Suppressor macrophage (primary cell): ENCODE results near the gene CCL13.
"Not testable (repeated sequence)": the region's sequence is repeated elsewhere in the genome, so short reads cannot be mapped to it uniquely, and the experiment has no call there.

Experiments
- DNase-seq, 4 experiments: peaks; one replicate each; pipeline ENCODE4 v3.0.0-alpha.2; 2020 to 2022
- total RNA-seq, 17 experiments: gene quantifications; one replicate each; lab custom pipeline; 2026; ENCODE audit warnings: mixed read lengths in 6 of 17, inconsistent platforms in 3 of 17; lab: John Stamatoyannopoulos, UW

The CCL13 gene
- 0.10 to 1.2 (median 0.30) reads per million in 17 experiments for total RNA-seq

- no peak for DNase-seq
These were observed at the start of gene CCL13 for GRCh38 chr17:34356194-34356593. Gene CCL13 (plus strand): TSS chr17:34356480. CDS start chr17:34356527, 47 bp downstream.

- DNase-seq = peak; percentile 52 to 78 (median 72)
These were observed 49.2 kb upstream of the CCL13 start for GRCh38 chr17:34307110-34307509.

- peak; percentile 27 to 81 (median 62) for DNase-seq
These were observed 47.9 kb upstream of the CCL13 start for GRCh38 chr17:34308371-34308770.

- DNase-seq = no peak
These were observed 45.0 kb upstream of the CCL13 start for GRCh38 chr17:34311291-34311690.

- DNase-seq = no peak
These were observed 44.2 kb upstream of the CCL13 start for GRCh38 chr17:34312080-34312479.

- no peak for DNase-seq
These were observed 43.1 kb upstream of the CCL13 start for GRCh38 chr17:34313164-34313563.

- DNase-seq = peak; percentile 49 to 82 (median 67)
These were observed 42.0 kb upstream of the CCL13 start for GRCh38 chr17:34314279-34314678.

- peak; percentile 37 to 80 (median 65) for DNase-seq
These were observed 37.8 kb upstream of the CCL13 start for GRCh38 chr17:34318474-34318873.

GRCh38 chr17:34319039-34319483, 37.2 kb upstream of the CCL13 start, which contains the start of gene CCL8:
Gene CCL8 (plus strand): TSS chr17:34319435. CDS start chr17:34319502, 67 bp downstream.
- peak; percentile 29 to 62 (median 50) for DNase-seq

GRCh38 chr17:34321964-34322363, 34.3 kb upstream of the CCL13 start:
- peak in 1 of 4 experiments; percentile 16 for DNase-seq

- not testable (repeated sequence) for DNase-seq
These were observed 28.7 kb upstream of the CCL13 start for GRCh38 chr17:34327580-34327979.

GRCh38 chr17:34337701-34338100, 18.6 kb upstream of the CCL13 start:
- DNase-seq = no peak

- DNase-seq = no peak
These were observed 17.0 kb upstream of the CCL13 start for GRCh38 chr17:34339138-34339770.

- no peak for DNase-seq
These were observed 14.4 kb upstream of the CCL13 start for GRCh38 chr17:34341916-34342315.

- DNase-seq = peak in 3 of 4 experiments; percentile 44 to 52 (median 49)
These were observed 9.2 kb upstream of the CCL13 start for GRCh38 chr17:34347063-34347462.

- no peak for DNase-seq
These were observed 6.5 kb upstream of the CCL13 start for GRCh38 chr17:34349751-34350150.

GRCh38 chr17:34351096-34351495, 5.2 kb upstream of the CCL13 start:
- DNase-seq = no peak

GRCh38 chr17:34352191-34352590, 4.1 kb upstream of the CCL13 start:
- no peak for DNase-seq

- DNase-seq = peak in 1 of 4 experiments; percentile 52
These were observed 1.6 kb upstream of the CCL13 start for GRCh38 chr17:34354637-34355036.

GRCh38 chr17:34357398-34357797, 1.1 kb downstream of the CCL13 start:
- peak in 1 of 4 experiments; percentile 0 for DNase-seq

- DNase-seq = no peak
These were observed 2.4 kb downstream of the CCL13 start for GRCh38 chr17:34358631-34359030.

GRCh38 chr17:34360601-34361270, 4.5 kb downstream of the CCL13 start:
- DNase-seq = peak; percentile 26 to 42 (median 36)

- DNase-seq = peak; percentile 90 to 95 (median 93)
These were observed 5.3 kb downstream of the CCL13 start for GRCh38 chr17:34361478-34362061.
